Measurements from ENCODE around the gene MMAB.

MMAB gene

DNA sequence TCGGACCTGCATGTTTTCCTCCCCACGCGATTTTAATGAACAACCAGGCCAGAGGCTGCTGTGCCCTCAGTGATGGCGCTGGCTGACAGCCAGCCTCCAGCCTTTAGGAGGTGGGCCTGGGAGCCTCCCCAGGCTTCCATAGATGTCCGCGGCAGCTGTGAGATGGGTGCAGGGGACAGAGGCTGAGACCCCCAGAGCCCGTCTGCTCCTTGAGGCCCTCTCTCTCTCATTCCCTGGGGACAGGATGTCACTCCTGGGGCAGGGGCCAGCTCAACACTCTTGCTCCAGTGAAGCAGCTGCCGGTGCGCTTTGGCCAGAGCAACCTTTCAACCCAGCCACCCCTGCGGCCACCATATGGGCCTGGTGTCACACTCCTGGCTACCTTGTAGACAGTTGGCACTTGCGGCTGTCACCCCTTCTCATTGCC lies 25.1 kb upstream of the MMAB start:
- no peak for DNase-seq (ENCODE audit: extremely low read depth, low read depth)
- H3K4me3 ChIP-seq (replicated peaks; ENCODE audit: low read depth, low read length), result no peak overlapping the region
- TF ChIP-seq, protein P1, sequence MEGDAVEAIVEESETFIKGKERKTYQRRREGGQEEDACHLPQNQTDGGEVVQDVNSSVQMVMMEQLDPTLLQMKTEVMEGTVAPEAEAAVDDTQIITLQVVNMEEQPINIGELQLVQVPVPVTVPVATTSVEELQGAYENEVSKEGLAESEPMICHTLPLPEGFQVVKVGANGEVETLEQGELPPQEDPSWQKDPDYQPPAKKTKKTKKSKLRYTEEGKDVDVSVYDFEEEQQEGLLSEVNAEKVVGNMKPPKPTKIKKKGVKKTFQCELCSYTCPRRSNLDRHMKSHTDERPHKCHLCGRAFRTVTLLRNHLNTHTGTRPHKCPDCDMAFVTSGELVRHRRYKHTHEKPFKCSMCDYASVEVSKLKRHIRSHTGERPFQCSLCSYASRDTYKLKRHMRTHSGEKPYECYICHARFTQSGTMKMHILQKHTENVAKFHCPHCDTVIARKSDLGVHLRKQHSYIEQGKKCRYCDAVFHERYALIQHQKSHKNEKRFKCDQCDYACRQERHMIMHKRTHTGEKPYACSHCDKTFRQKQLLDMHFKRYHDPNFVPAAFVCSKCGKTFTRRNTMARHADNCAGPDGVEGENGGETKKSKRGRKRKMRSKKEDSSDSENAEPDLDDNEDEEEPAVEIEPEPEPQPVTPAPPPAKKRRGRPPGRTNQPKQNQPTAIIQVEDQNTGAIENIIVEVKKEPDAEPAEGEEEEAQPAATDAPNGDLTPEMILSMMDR (IDR thresholded peaks at IDR 0.05; ENCODE audit: low read depth, low read length, missing control alignments), result no peak

GRCh38 chr12:109597795-109598427 lies 24.6 kb upstream of the MMAB start:
- peak; percentile 45 for DNase-seq (ENCODE audit: extremely low read depth, low read depth)
- H3K4me3 ChIP-seq (replicated peaks; ENCODE audit: low read depth, low read length), result no peak overlapping the region

DNA sequence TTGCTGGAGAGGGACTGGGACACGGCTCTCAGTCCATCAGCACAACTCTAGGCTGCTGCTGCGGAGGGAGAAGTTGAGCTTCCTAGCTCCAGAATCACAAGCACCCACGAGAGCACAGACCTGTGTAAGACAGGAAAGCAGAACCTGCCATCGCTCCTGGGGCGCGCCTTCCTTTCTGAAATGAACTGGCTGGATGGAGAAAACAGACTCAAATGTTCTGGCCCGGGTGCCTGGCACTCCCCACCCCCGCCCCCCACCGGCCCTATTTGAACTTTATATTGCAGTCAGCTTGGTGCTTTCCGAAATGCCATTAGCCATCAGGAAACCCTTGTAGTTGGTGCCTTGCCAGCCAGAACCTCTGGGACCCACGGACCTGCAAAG lies 24.1 kb upstream of the MMAB start:
- TF ChIP-seq, protein P1 (IDR thresholded peaks at IDR 0.05; ENCODE audit: low read depth, low read length, missing control alignments), result no peak
- no peak overlapping the region for H3K4me3 ChIP-seq (replicated peaks; ENCODE audit: low read depth, low read length)
- no peak for DNase-seq (ENCODE audit: extremely low read depth, low read depth)

More at GRCh38 chr12:109597795-109598427, 24.6 kb upstream of the MMAB start:
- TF ChIP-seq, protein P1 (IDR thresholded peaks at IDR 0.05; ENCODE audit: low read depth, low read length, missing control alignments), result peak; percentile 99

- no peak overlapping the region for H3K4me3 ChIP-seq (replicated peaks; ENCODE audit: low read depth, low read length)
- TF ChIP-seq, protein P1 (IDR thresholded peaks at IDR 0.05; ENCODE audit: low read depth, low read length, missing control alignments), result no peak
- DNase-seq (ENCODE audit: extremely low read depth, low read depth), result no peak
These were observed 23.3 kb upstream of the MMAB start for GRCh38 chr12:109596418-109597244.

DNA sequence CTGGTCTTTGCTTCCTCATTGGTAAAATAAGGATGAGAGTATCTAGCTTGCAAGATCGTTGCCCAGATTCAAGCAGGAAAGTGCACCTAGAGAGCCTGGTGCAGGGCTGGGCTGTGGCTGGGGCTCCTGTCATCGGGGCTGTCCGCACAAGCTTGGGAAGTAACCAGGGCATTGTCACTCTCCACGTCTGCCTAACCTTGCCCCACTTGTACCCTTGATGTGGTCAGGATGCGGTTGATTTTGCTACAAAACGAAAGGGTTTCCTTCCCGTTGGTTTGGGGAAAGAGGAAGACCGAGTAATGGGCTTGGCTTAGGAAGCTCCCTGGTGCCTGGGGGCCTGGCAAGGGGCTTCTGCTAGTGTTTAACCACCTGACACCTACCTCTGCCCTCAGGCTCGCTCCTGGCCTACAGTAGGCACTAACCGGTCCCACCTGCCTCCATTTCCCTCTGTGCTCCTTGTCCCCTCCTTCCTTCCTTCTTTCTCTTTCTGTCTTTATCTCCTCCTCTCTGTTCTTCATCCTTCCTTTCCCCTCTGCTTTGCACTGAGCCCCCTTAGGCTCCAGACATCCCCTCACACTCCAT lies 22.1 kb upstream of the MMAB start:
- TF ChIP-seq, protein P1 (IDR thresholded peaks at IDR 0.05; ENCODE audit: low read depth, low read length, missing control alignments), result no peak
- H3K4me3 ChIP-seq (replicated peaks; ENCODE audit: low read depth, low read length), result no peak overlapping the region
- no peak for DNase-seq (ENCODE audit: extremely low read depth, low read depth)

DNA sequence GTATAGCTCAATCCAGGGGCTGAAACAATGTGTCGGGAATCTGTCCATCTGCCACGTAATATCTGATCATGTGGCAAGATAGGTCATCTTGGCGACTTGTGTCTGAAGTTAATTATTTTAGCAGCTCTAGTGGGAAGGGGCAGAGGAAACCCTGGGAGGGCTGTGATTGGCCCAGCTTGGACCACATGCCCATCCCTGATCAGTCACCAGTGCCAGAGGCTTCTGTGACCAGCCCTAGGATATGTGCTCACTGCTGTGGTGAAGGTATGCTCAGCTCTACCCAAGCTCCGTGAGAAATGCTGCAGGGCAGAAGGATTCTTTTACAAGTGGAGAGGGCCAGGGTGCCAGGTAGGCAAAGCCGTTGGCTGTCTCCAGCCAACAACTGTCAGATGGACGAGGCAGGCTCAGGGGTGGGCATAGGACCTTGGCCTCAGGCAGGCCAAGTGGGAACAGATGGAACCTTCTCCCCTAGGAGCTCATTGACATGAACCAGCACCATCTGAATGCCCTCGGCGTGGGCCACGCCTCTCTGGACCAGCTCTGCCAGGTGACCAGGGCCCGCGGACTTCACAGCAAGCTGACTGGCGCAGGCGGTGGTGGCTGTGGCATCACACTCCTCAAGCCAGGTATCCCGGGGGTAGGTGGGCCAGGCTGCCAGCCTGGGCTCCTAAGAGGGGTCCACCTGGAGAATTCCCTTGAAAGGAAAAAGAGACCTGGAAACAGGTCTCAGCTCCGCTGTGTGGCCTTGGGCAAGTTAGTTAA lies 21.4 kb upstream of the MMAB start:
- TF ChIP-seq, protein P1 (IDR thresholded peaks at IDR 0.05; ENCODE audit: low read depth, low read length, missing control alignments), result no peak
- no peak for DNase-seq (ENCODE audit: extremely low read depth, low read depth)
- no peak overlapping the region for H3K4me3 ChIP-seq (replicated peaks; ENCODE audit: low read depth, low read length)
